Gastrocnemius medialis (tissue), 4 donors: ENCODE results near the gene NT5C1A. TPM values are rescaled to one million over a fixed set of nuclear protein-coding genes. Genes with fewer than 3 reads are reported as not detected.

Experiments used
- ATAC-seq, 2 donors: fragments of 150-250 bp; one replicate each; pipeline ENCODE4 v1.9.1; 2016
- DNase-seq, 2 donors: peaks; one replicate each; pipeline ENCODE4 v3.0.0-alpha.2; 2019
- H3K27ac ChIP-seq, 4 donors: fragments of 200-600 bp; sonication (generic); 1 replicate in 1 of 4; 2 replicates in 3 of 4; pipeline ENCODE4 v1.5.1; 2016 to 2018; ENCODE audit warnings: mild to moderate bottlenecking in 2 of 4, moderate library complexity in 1 of 4
- H3K27me3 ChIP-seq, 3 donors: fragments of 200-600 bp; sonication (generic) in 2 of 3; 1 replicate in 1 of 3; 2 replicates in 2 of 3; pipeline versions ENCODE4 v1.5.1 to v1.6.0; 2016 to 2019; ENCODE audit warnings: mild to moderate bottlenecking in 1 of 3, moderate library complexity in 1 of 3
- H3K36me3 ChIP-seq, 2 donors: fragments of 200-600 bp; sonication (generic) in 1 of 2; one replicate each; pipeline ENCODE4 v1.5.1; 2017 to 2018
- H3K4me1 ChIP-seq, 2 donors: fragments of 200-600 bp; sonication (generic) in 1 of 2; one replicate each; pipeline ENCODE4 v1.5.1; 2016 to 2017; ENCODE audit warnings: mild to moderate bottlenecking in 2 of 2
- H3K4me3 ChIP-seq, 4 donors: fragments of 200-600 bp; sonication (generic) in 3 of 4; 1 replicate in 1 of 4; 2 replicates in 3 of 4; pipeline ENCODE4 v1.5.1; 2016 to 2019; ENCODE audit warnings: mild to moderate bottlenecking in 2 of 4
- H3K9me3 ChIP-seq, 3 donors: fragments of 200-600 bp; sonication (generic) in 2 of 3; 1 replicate in 1 of 3; 2 replicates in 2 of 3; pipeline ENCODE4 v1.5.1; 2016 to 2019
- CTCF ChIP-seq, 5 experiments: fragments of 450-650 bp in 3 of 5; fragments of 200-600 bp in 2 of 5; sonication (generic) in 2 of 5; IDR thresholded peaks in 4 of 5; conservative IDR thresholded peaks in 1 of 5; 1 replicate in 4 of 5; 2 replicates in 1 of 5; pipeline ENCODE4 v1.5.1; 2016 to 2019; ENCODE audit warnings: antibody characterized with exemption in 5 of 5, mild to moderate bottlenecking in 3 of 5, moderate library complexity in 3 of 5
- POLR2A ChIP-seq, 2 donors: fragments of 450-650 bp; IDR thresholded peaks; one replicate each; pipeline ENCODE4 v1.6.1; 2017; ENCODE audit warnings: antibody characterized with exemption in 2 of 2, mild to moderate bottlenecking in 2 of 2, moderate library complexity in 2 of 2
- in situ Hi-C, 4 donors: fragments of 200-750 bp; cut with MboI; loops; one replicate each; pipeline versions ENCODE4 v1.15.0 to v1.8.0; 2017; ENCODE audit warnings: low sequenced_read_pairs in 4 of 4
- intact Hi-C: fragments of 100-400 bp; cut with DNase I; formaldehyde crosslinking; loops from one replicate; pipeline ENCODE4 v1.15.1; 2023; ENCODE audit warnings: low total_unique reads
- total RNA-seq, 4 donors: library from RNA; depleted of rRNA; stranded (reverse); fragments of >200 nt; gene quantifications; one replicate each; pipeline versions ENCODE4 v1.1.0 to v1.2.3, GENCODE V29; 2016

NT5C1A gene
- total RNA-seq, 4 donors from 2014 or later: 10.8 to 85.5 (median 59.9) TPM

DNA sequence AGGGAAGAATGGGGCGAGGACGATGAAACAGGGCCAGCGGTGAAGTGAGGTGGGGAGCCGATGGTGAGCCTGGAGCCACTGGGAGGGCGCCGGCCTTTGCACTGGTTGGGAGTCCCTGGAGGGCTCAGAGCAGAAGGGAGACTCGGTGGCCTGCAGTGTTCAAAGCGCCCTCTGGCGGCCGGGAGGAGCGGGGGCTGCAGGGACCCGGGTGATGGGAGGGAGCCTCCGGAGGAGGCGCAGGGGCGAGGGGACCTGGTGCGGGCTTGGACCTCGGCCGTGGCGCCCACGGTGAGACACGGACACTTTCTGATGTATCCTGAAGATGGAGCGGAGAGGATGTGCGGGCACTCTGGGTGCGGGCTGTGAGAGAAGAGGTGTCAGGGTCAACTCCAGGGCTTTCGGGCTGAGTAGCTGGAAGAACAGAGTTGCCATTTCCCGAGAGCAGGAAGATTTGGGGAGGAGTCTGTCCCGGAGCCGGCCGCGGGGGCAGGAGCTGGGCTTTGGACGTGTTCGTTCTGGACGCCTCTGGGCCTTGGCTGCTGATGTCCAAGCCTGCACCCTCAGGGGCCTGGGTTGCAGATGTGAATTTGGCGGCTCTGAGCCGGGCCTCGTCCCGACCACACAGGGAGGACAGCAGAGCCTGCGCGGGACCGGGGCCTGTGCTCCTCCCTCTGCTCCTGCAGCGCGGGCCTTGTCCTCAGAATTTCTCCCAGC lies 62.1 kb downstream of the NT5C1A start:
- no peak overlapping the region for H3K4me3 ChIP-seq
- TF ChIP-seq CTCF (IDR thresholded peaks at IDR 0.05 in 4 of 5, conservative IDR thresholded peaks at IDR 0.05 in 1 of 5) (peak in 4 of 5 experiments; percentile 52 to 77 (median 68)), POLR2A (IDR thresholded peaks at IDR 0.05) (no peak)
- peak; percentile 7 to 24 for DNase-seq

More for the DNA sequence above, 62.1 kb downstream of the NT5C1A start:
- in situ Hi-C loops (loop anchor here (5.0 to 10.0 kb wide), 5 partner anchors 43 to 185 kb away; no protein-coding TSS in a partner anchor), intact Hi-C loops (no loop called here)
- ATAC-seq: no peak
- Histone ChIP-seq H3K36me3 (no peaks in the 10 kb centered on the region), H3K27me3 (no peaks in the 10 kb centered on the region), H3K4me1 (peaks cover 0 to 4% of the 10 kb centered on the region in 2 donors), H3K27ac (peak overlapping the region in 1 of 4 donors; percentile 1), H3K9me3 (no peaks in the 10 kb centered on the region)

Other genes starting within 250 kb of the NT5C1A start
- 1 to 10 TPM in 1 of 4 donors, under 1 TPM in 1, not detected in 2; 0.31 to 1.3 TPM for gene BMP8A, start 180.5 kb downstream of the NT5C1A start, total RNA-seq
- gene PABPC4, start 95.3 kb downstream of the NT5C1A start, total RNA-seq: 100 to 1,000 TPM; 259 to 468 (median 371) TPM
- gene HEYL, start 32.5 kb downstream of the NT5C1A start, total RNA-seq: 1 to 10 TPM in 3 of 4 donors, under 1 TPM in 1; 0.78 to 3.3 (median 2.4) TPM
- gene HPCAL4, start 19.3 kb upstream of the NT5C1A start, total RNA-seq: 1 to 10 TPM in 3 of 4 donors, under 1 TPM in 1; 0.92 to 9.0 (median 3.2) TPM
- 10 to 100 TPM; 22.9 to 30.1 (median 27.2) TPM for gene PPIE, start 66.8 kb upstream of the NT5C1A start, total RNA-seq
- gene OXCT2, start 99.2 kb upstream of the NT5C1A start, total RNA-seq: under 1 TPM in 1 of 4 donors, not detected in 3; 0.86 TPM
- under 1 TPM in 3 of 4 donors, not detected in 1; 0.12 to 0.31 (median 0.15) TPM for gene BMP8B, start 116.8 kb upstream of the NT5C1A start, total RNA-seq
- 10 to 100 TPM in 2 of 4 donors, 1 to 10 TPM in 2; 6.2 to 24.6 (median 9.8) TPM for gene TRIT1, start 211.4 kb upstream of the NT5C1A start, total RNA-seq
- 1 to 10 TPM in 1 of 4 donors, under 1 TPM in 1, not detected in 2; 0.35 to 1.1 TPM for gene MYCL, start 229.8 kb upstream of the NT5C1A start, total RNA-seq